Thoracic aorta (tissue), 2 donors: ENCODE measurements around the gene GMDS. TPM values are rescaled to one million over a fixed set of nuclear protein-coding genes. Genes with fewer than 3 reads are reported as not detected.

Experiments used
- ATAC-seq: fragments of 150-250 bp; one replicate; pipeline ENCODE4 v1.8.0; 2017; ENCODE audit warnings: low read depth; ENCODE audit not compliant: insufficient number of reproducible peaks, low FRiP score
- DNase-seq: peaks from one replicate; pipeline ENCODE4 v3.0.0-alpha.2; 2020; ENCODE audit warnings: low spot score
- H3K27ac ChIP-seq, 2 donors: fragments of 200-600 bp; sonication (generic); 1 replicate in 1 of 2; 2 replicates in 1 of 2; pipeline ENCODE4 v1.5.1; 2016; ENCODE audit warnings: mild to moderate bottlenecking in 2 of 2, moderate library complexity in 2 of 2
- H3K27me3 ChIP-seq: fragments of 200-600 bp; sonication (generic); replicated peaks from 2 replicates; pipeline ENCODE4 v1.6.0; 2016; ENCODE audit warnings: mild to moderate bottlenecking; ENCODE audit not compliant: insufficient read depth
- H3K36me3 ChIP-seq: fragments of 200-600 bp; sonication (generic); one replicate; pipeline ENCODE4 v1.5.1; 2016
- H3K4me1 ChIP-seq, 2 donors: fragments of 200-600 bp; sonication (generic); 1 replicate in 1 of 2; 2 replicates in 1 of 2; pipeline versions ENCODE4 v1.5.1 to v1.6.0; 2016; ENCODE audit warnings: low read depth in 2 of 2, mild to moderate bottlenecking in 1 of 2; ENCODE audit not compliant: control insufficient read depth in 1 of 2
- H3K4me3 ChIP-seq: fragments of 200-600 bp; sonication (generic); 2 replicates; pipeline ENCODE4 v1.5.1; 2016; ENCODE audit warnings: mild to moderate bottlenecking
- H3K9me3 ChIP-seq: fragments of 200-600 bp; sonication (generic); 2 replicates; pipeline ENCODE4 v1.5.1; 2016
- CTCF ChIP-seq: fragments of 200-600 bp; sonication (generic); IDR thresholded peaks from one replicate; pipeline ENCODE4 v1.5.1; 2019; ENCODE audit warnings: antibody characterized with exemption
- total RNA-seq, 2 donors: library from RNA; depleted of rRNA; stranded (reverse); fragments of >200 nt; gene quantifications; one replicate each; pipeline versions ENCODE4 v1.1.0 to v1.2.3, GENCODE V29; 2016

GMDS gene
- total RNA-seq, 2 donors from 2014 or later, result 87.8 to 87.9 TPM

- Histone ChIP-seq H3K27ac (no peak overlapping the region), H3K9me3 (no peaks in the 10 kb centered on the region), H3K27me3 (no peaks in the 10 kb centered on the region), H3K4me1 (peaks cover 0 to 26% of the 10 kb centered on the region in 2 donors), H3K36me3 (no peaks in the 10 kb centered on the region), H3K4me3 (no peak overlapping the region)
- ATAC-seq, result no peak
- DNase-seq, result no peak
- no peak for TF ChIP-seq CTCF
These were observed 449.5 kb downstream of the GMDS start for GRCh38 chr6:1795910-1796309.

GRCh38 chr6:1792989-1793388 is 452.4 kb downstream of the GMDS start:
- no peaks in the 10 kb centered on the region for H3K9me3 ChIP-seq
- H3K27me3 ChIP-seq, result no peaks in the 10 kb centered on the region
- no peak overlapping the region for H3K4me3 ChIP-seq
- ATAC-seq (no peak), DNase-seq (no peak)
- no peak overlapping the region for H3K27ac ChIP-seq
- peaks cover 5 to 24% of the 10 kb centered on the region in 2 donors for H3K4me1 ChIP-seq
- no peaks in the 10 kb centered on the region for H3K36me3 ChIP-seq
- peak; percentile 15 for TF ChIP-seq CTCF

GRCh38 chr6:1790684-1791083 is 454.7 kb downstream of the GMDS start:
- peaks cover 5 to 26% of the 10 kb centered on the region in 2 donors for H3K4me1 ChIP-seq
- H3K27ac ChIP-seq, result no peak overlapping the region
- H3K4me3 ChIP-seq, result no peak overlapping the region
- ATAC-seq (no peak), DNase-seq (no peak)
- no peaks in the 10 kb centered on the region for H3K36me3 ChIP-seq
- H3K9me3 ChIP-seq, result no peaks in the 10 kb centered on the region
- TF ChIP-seq CTCF, result no peak
- H3K27me3 ChIP-seq, result no peaks in the 10 kb centered on the region

- no peak overlapping the region for H3K4me3 ChIP-seq
- no peak for ATAC-seq
- H3K36me3 ChIP-seq, result no peaks in the 10 kb centered on the region
- H3K27ac ChIP-seq, result peak overlapping the region in 1 of 2 donors; percentile 61
- DNase-seq, result no peak
- TF ChIP-seq CTCF, result no peak
- H3K9me3 ChIP-seq, result no peaks in the 10 kb centered on the region
- H3K27me3 ChIP-seq, result no peaks in the 10 kb centered on the region
- H3K4me1 ChIP-seq, result peaks cover 5 to 34% of the 10 kb centered on the region in 2 donors
These were observed 456.3 kb downstream of the GMDS start for GRCh38 chr6:1789092-1789491.

GRCh38 chr6:1787894-1788293 is 457.5 kb downstream of the GMDS start:
- peaks cover 5 to 34% of the 10 kb centered on the region in 2 donors for H3K4me1 ChIP-seq
- no peaks in the 10 kb centered on the region for H3K27me3 ChIP-seq
- peak; percentile 87 for ATAC-seq
- no peaks in the 10 kb centered on the region for H3K36me3 ChIP-seq
- no peak overlapping the region for H3K4me3 ChIP-seq
- H3K27ac ChIP-seq, result peak overlapping the region; percentile 34 to 61
- TF ChIP-seq CTCF, result no peak
- peak; percentile 63 for DNase-seq
- no peaks in the 10 kb centered on the region for H3K9me3 ChIP-seq
